ENCODE data around the gene SHBG. TPM values are rescaled to one million over a fixed set of nuclear protein-coding genes. Genes with fewer than 3 reads are reported as not detected.

Gene SHBG
- not detected for total RNA-seq
- polyA plus RNA-seq, result not detected
- total RNA-seq, result 0 to 0.49 (median 0.04) reads per million in 6 experiments

GRCh38 chr17:7629939-7630571 lies at the start of gene SHBG:
TSS of gene SHBG (plus strand) at chr17:7630135. CDS start at chr17:7630173, 38 bp downstream.
- Mint-ChIP-seq H3K27me3 (no peaks in the 10 kb centered on the region), H3K36me3 (peaks cover 0 to 7% (median 2%) of the 10 kb centered on the region in 3 donors), H3K4me1 (peaks cover 7 to 18% (median 16%) of the 10 kb centered on the region in 4 donors), H3K9me3 (no peaks in the 10 kb centered on the region), H3K27ac (peak within 1 kb of the TSS in 5 of 10 donors; percentile 25 to 64 (median 43)), H3K4me3 (peak within 1 kb of the TSS in 6 of 10 donors; percentile 19 to 71 (median 40))
- DNase-seq (no peak), ATAC-seq (no peak)
- POLR2A ChIA-PET, result interaction anchor here (0.5 to 4.6 kb wide), 3 partner anchors 15 to 77 kb away, joined by 3 to 49 read pairs (median 5); partner anchors contain the start of genes FXR2, TP53 and WRAP53

GRCh38 chr17:7580604-7581575 lies 49.0 kb upstream of the SHBG start:
- POLR2A ChIA-PET, result interaction anchor here (0.7 to 6.7 kb wide), 8 partner anchors 8 to 912 kb away, joined by 3 to 129 read pairs (median 6); partner anchors contain the start of genes SENP3, SOX15, TP53 and WRAP53
- DNase-seq, result peak in 1 of 10 donors; percentile 50

GRCh38 chr17:7582396-7583252 lies 47.3 kb upstream of the SHBG start:
- Mint-ChIP-seq H3K27me3 (no peaks in the 10 kb centered on the region), H3K27ac (peak overlapping the region; percentile 88 to 100 (median 100)), H3K9me3 (no peaks in the 10 kb centered on the region), H3K36me3 (peaks cover 0 to 29% (median 6%) of the 10 kb centered on the region in 3 donors), H3K4me3 (peak overlapping the region; percentile 50 to 100 (median 97)), H3K4me1 (peaks cover 33 to 76% (median 66%) of the 10 kb centered on the region in 4 donors)
- POLR2A ChIA-PET, result interaction anchor here (0.5 to 6.7 kb wide), 17 partner anchors 10 to 590 kb away, joined by 3 to 129 read pairs (median 5); partner anchors contain the start of genes ATP1B2, FXR2, NAA38 and POLR2A
- no peak for ATAC-seq
- DNase-seq, result peak in 1 of 10 donors; percentile 64

More at GRCh38 chr17:7580604-7581575, 49.0 kb upstream of the SHBG start:
- no peak for ATAC-seq
- Mint-ChIP-seq H3K27me3 (no peaks in the 10 kb centered on the region), H3K27ac (peak overlapping the region; percentile 22 to 95 (median 86)), H3K36me3 (peaks cover 0 to 40% (median 20%) of the 10 kb centered on the region in 3 donors), H3K4me1 (peaks cover 35 to 87% (median 75%) of the 10 kb centered on the region in 4 donors), H3K9me3 (no peaks in the 10 kb centered on the region), H3K4me3 (peak overlapping the region in 4 of 10 donors; percentile 22 to 81 (median 60))

- ATAC-seq (peak; percentile 84 to 89), DNase-seq (peak; percentile 91 to 98 (median 95))
- H3K27me3 Mint-ChIP-seq, result no peaks in the 10 kb centered on the region
- H3K9me3 Mint-ChIP-seq, result no peaks in the 10 kb centered on the region
- peaks cover 0 to 25% (median 0%) of the 10 kb centered on the region in 3 donors for H3K36me3 Mint-ChIP-seq
- H3K27ac Mint-ChIP-seq, result peak within 1 kb of the TSS; percentile 96 to 100 (median 100)
- POLR2A ChIA-PET, result interaction anchor here (0.5 to 6.7 kb wide), 28 partner anchors 11 to 589 kb away, joined by 3 to 129 read pairs (median 4); partner anchors contain the start of genes ATP1B2, FXR2, NAA38 and NEURL4
- peak within 1 kb of the TSS; percentile 88 to 100 (median 99) for H3K4me3 Mint-ChIP-seq
- peaks cover 30 to 69% (median 61%) of the 10 kb centered on the region in 4 donors for H3K4me1 Mint-ChIP-seq
These were observed 46.5 kb upstream of the SHBG start, which contains the start of gene MPDU1 for GRCh38 chr17:7583253-7584109. TSS of gene MPDU1 (plus strand) at chr17:7583852. CDS start at chr17:7583863, 11 bp downstream.

- ATAC-seq (no peak), DNase-seq (peak in 1 of 10 donors; percentile 43)
- Mint-ChIP-seq H3K27ac (peak overlapping the region in 4 of 10 donors; percentile 8 to 76 (median 42)), H3K27me3 (no peaks in the 10 kb centered on the region), H3K36me3 (peaks cover 0 to 23% (median 0%) of the 10 kb centered on the region in 3 donors), H3K4me3 (peak overlapping the region in 2 of 10 donors; percentile 20 to 52), H3K4me1 (peaks cover 14 to 38% (median 36%) of the 10 kb centered on the region in 4 donors), H3K9me3 (no peaks in the 10 kb centered on the region)
- POLR2A ChIA-PET, result interaction anchor here (0.8 to 1.1 kb wide), 2 partner anchors 12 to 102 kb away, joined by 3 to 4 read pairs; partner anchors contain the start of gene POLR2A
These were observed 43.1 kb upstream of the SHBG start for GRCh38 chr17:7586673-7587419.

GRCh38 chr17:7587420-7588151 lies 42.3 kb upstream of the SHBG start:
- POLR2A ChIA-PET, result interaction anchor here (0.8 to 2.8 kb wide), 3 partner anchors 13 to 103 kb away, joined by 3 to 12 read pairs (median 4); partner anchors contain the start of gene POLR2A
- ATAC-seq (no peak), DNase-seq (no peak)
- peaks cover 0 to 31% (median 2%) of the 10 kb centered on the region in 3 donors for H3K36me3 Mint-ChIP-seq
- no peaks in the 10 kb centered on the region for H3K9me3 Mint-ChIP-seq
- peak overlapping the region in 3 of 10 donors; percentile 8 to 76 (median 22) for H3K27ac Mint-ChIP-seq
- H3K4me3 Mint-ChIP-seq, result peak overlapping the region in 1 of 10 donors; percentile 2
- peaks cover 11 to 31% (median 28%) of the 10 kb centered on the region in 4 donors for H3K4me1 Mint-ChIP-seq
- H3K27me3 Mint-ChIP-seq, result no peaks in the 10 kb centered on the region

- ATAC-seq (peak in 1 of 2 donors; percentile 2), DNase-seq (no peak)
- Mint-ChIP-seq H3K9me3 (no peaks in the 10 kb centered on the region), H3K4me3 (no peak overlapping the region), H3K27ac (peak overlapping the region in 1 of 10 donors; percentile 38), H3K36me3 (peaks cover 0 to 42% (median 4%) of the 10 kb centered on the region in 3 donors), H3K4me1 (peaks cover 9 to 24% (median 22%) of the 10 kb centered on the region in 4 donors), H3K27me3 (no peaks in the 10 kb centered on the region)
- POLR2A ChIA-PET, result interaction anchor here (0.7 to 2.8 kb wide), 12 partner anchors 8 to 430 kb away, joined by 3 to 12 read pairs (median 5); partner anchors contain the start of genes FXR2 and TP53
These were observed 41.3 kb upstream of the SHBG start for GRCh38 chr17:7588553-7589203.

GRCh38 chr17:7589204-7589868 lies 40.6 kb upstream of the SHBG start:
- peaks cover 0 to 48% (median 10%) of the 10 kb centered on the region in 3 donors for H3K36me3 Mint-ChIP-seq
- DNase-seq (peak; percentile 53 to 84 (median 65)), ATAC-seq (peak; percentile 91 to 92)
- H3K9me3 Mint-ChIP-seq, result no peaks in the 10 kb centered on the region
- H3K27me3 Mint-ChIP-seq, result no peaks in the 10 kb centered on the region
- POLR2A ChIA-PET, result interaction anchor here (0.6 to 2.8 kb wide), 14 partner anchors 8 to 430 kb away, joined by 3 to 12 read pairs (median 4); partner anchors contain the start of genes FXR2 and TP53
- H3K4me3 Mint-ChIP-seq, result no peak overlapping the region
- H3K4me1 Mint-ChIP-seq, result peaks cover 6 to 19% (median 17%) of the 10 kb centered on the region in 4 donors
- H3K27ac Mint-ChIP-seq, result peak overlapping the region in 5 of 10 donors; percentile 17 to 69 (median 56)

All from naive thymus-derived CD8-positive, alpha-beta T cell (primary cell).